Daoy (cell line): ENCODE measurements around the gene TRIM45. TPM values are rescaled to one million over a fixed set of nuclear protein-coding genes. Genes with fewer than 3 reads are reported as not detected.
"Not testable (repeated sequence)": the region's sequence is repeated elsewhere in the genome, so short reads cannot be mapped to it uniquely, and the experiment has no call there.

ENCODE experiments used
- DNase-seq: peaks from one replicate; pipeline ENCODE4 v3.0.0-alpha.2; 2015; ENCODE audit warnings: low read depth
- total RNA-seq: library from RNA; depleted of rRNA; stranded (reverse); fragments of >200 nt; shearing (Covaris generic); gene quantifications from 2 replicates; pipeline ENCODE4 v1.2.3, GENCODE V29; 2014

Gene TRIM45
- total RNA-seq, 1 experiment from 2014 or later, result 3.4 TPM

- no peak for DNase-seq
Observed at GRCh38 chr1:117135329-117135728, 13.8 kb upstream of the TRIM45 start.

GRCh38 chr1:117130526-117130925 is 9.0 kb upstream of the TRIM45 start:
- DNase-seq, result no peak

- peak; percentile 21 for DNase-seq
Observed at GRCh38 chr1:117128323-117129079, 7.0 kb upstream of the TRIM45 start.

GRCh38 chr1:117127795-117128194 is 6.2 kb upstream of the TRIM45 start:
- no peak for DNase-seq

GRCh38 chr1:117124661-117125060 is 3.1 kb upstream of the TRIM45 start:
- no peak for DNase-seq

- no peak for DNase-seq
Observed at GRCh38 chr1:117123274-117123673, 1.7 kb upstream of the TRIM45 start.

GRCh38 chr1:117122330-117123025 is 929 bp upstream of the TRIM45 start:
- no peak for DNase-seq

- DNase-seq, result no peak
Observed at GRCh38 chr1:117120774-117121588, 568 bp downstream of the TRIM45 start.

GRCh38 chr1:117119144-117119543 is 2.4 kb downstream of the TRIM45 start:
- DNase-seq, result not testable (repeated sequence)

GRCh38 chr1:117118137-117118536 is 3.4 kb downstream of the TRIM45 start:
- no peak for DNase-seq

GRCh38 chr1:117117697-117118096 is 3.9 kb downstream of the TRIM45 start:
- DNase-seq, result no peak

GRCh38 chr1:117116784-117117130 is 4.8 kb downstream of the TRIM45 start:
- DNase-seq, result no peak

GRCh38 chr1:117116090-117116783 is 5.3 kb downstream of the TRIM45 start:
- no peak for DNase-seq

GRCh38 chr1:117114877-117115276 is 6.7 kb downstream of the TRIM45 start:
- no peak for DNase-seq

GRCh38 chr1:117113199-117113598 is 8.3 kb downstream of the TRIM45 start:
- DNase-seq, result no peak

- no peak for DNase-seq
Observed at GRCh38 chr1:117112047-117112717, 9.4 kb downstream of the TRIM45 start.

GRCh38 chr1:117110774-117111173 is 10.8 kb downstream of the TRIM45 start:
- peak; percentile 63 for DNase-seq

- no peak for DNase-seq
Observed at GRCh38 chr1:117107364-117107763, 14.2 kb downstream of the TRIM45 start.

- DNase-seq, result no peak
Observed at GRCh38 chr1:117106478-117106877, 15.1 kb downstream of the TRIM45 start.

- DNase-seq, result no peak
Observed at GRCh38 chr1:117105722-117106121, 15.8 kb downstream of the TRIM45 start.

- no peak for DNase-seq
Observed at GRCh38 chr1:117104986-117105385, 16.6 kb downstream of the TRIM45 start.
